Fibroblast of upper back skin (primary cell): ENCODE results near the gene AHDC1.
"Not testable (repeated sequence)": the region's sequence is repeated elsewhere in the genome, so short reads cannot be mapped to it uniquely, and the experiment has no call there.

Experiments
- DNase-seq: peaks from one replicate; pipeline ENCODE4 v3.0.0-alpha.2; 2013

The AHDC1 gene

DNA sequence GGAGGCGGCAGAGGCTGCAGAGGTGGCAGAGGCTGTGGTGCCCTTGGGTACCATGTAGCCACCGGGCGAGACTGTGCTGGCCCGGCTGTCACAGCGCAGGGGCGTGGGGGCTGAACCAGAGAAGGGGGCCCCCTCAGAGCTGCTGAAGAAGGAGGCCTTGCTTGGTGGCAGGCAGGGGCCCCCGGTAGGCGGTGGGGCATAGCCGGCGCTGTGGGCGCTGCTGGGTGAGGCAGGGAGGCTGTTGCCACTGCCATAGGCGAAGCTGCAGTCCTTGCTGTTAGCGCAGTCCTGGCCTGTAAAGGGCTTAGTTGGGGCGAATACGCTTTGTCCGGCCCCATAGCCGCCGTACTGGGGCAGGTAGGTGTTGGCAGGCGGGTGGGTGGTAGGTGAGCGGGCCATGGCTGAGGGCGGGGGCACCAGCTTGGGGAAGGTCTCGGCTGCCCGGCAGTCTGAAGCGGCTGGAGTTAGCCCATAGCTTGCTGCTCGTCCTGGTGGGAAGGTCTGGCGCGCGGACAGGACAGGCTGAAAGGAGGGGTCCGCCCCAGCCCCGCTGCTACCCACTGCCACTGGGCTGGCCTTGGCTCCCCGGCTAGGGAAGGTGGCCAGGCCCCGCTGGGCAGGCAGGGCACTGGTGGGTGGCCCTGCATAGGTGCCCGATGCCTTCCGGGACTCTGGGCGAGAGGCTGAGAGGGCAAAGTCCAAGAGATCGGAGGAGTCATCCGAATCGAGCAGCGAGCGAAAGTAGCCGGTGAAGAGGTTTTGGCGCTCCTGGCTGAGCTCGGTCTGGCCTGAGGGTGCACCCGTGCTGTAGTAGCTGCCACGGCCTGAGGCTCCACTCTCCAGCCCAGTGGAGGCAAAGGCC is 54.9 kb downstream of the AHDC1 start:
- no peak for DNase-seq

GRCh38 chr1:27548136-27548853 is 55.6 kb downstream of the AHDC1 start:
- no peak for DNase-seq

DNA sequence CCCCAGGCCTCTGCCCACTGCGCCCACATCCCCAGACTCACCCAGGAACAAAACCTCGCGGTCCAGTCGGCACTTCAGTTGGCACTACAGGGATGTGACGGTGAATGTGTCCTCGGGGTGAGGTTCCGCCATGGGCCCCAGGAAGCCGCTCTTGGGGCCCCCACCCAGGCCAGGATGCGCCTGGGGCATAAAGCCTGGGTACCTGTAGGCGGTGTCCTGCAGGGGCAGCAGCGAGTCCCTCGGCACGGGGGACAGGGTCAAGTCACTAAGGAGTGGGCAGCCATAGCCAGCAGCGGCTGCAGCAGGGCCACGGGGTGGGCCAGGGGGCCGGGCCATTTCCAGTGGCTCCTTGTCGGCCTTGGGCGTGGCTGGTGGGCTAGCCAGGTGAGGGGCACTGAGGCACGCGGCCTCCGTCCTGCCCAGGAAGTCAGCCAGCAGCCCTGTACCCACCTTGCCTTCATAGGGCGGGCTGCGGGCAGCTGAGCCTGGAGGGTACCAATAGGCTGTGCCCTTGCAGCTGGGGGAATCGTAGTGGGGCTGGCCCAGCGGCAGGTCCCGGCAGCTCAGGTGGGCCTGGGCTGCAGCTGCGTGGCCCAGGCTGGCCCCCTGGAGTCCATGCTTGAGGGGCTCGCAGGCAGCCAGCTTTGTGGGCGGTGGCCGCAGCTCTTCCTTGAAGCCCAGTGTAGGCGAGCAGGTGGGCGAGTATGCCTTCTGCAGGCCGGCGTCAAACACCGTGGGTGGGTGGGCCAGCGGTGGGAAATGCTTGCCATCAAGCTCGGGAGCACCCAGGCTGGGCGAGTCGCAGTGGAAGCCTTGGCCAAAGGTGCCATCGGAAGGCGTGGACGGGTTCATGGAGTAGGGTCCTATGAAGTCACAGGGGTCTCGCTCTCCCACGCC is 56.5 kb downstream of the AHDC1 start:
- no peak for DNase-seq

GRCh38 chr1:27545876-27546275 is 58.1 kb downstream of the AHDC1 start:
- DNase-seq = no peak

- DNase-seq = peak; percentile 59
Observed at GRCh38 chr1:27545271-27545670, 58.7 kb downstream of the AHDC1 start.

DNA sequence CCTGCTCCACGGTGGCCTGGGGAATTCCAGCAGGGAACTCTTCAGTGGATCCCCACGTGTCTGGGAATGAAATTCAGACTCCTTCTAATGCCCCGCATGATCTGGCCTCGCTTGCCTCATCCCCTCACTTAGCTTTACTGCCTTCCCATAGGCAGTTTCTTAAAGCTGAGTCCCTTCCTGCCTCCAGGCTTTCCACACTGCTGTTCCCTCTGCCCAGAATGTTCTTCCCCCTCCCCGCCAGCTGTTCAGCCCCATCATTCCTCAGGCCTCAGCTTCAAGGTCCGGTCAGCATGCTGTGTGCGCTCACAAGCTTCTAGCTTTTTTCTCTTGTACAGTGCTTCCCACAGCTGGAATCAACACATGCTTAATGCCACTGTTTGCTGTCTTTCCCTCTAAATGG is 59.1 kb downstream of the AHDC1 start:
- no peak for DNase-seq

- no peak for DNase-seq
Observed at GRCh38 chr1:27543284-27543683, 60.7 kb downstream of the AHDC1 start.

- no peak for DNase-seq
Observed at GRCh38 chr1:27542463-27543273, 61.3 kb downstream of the AHDC1 start.

DNA sequence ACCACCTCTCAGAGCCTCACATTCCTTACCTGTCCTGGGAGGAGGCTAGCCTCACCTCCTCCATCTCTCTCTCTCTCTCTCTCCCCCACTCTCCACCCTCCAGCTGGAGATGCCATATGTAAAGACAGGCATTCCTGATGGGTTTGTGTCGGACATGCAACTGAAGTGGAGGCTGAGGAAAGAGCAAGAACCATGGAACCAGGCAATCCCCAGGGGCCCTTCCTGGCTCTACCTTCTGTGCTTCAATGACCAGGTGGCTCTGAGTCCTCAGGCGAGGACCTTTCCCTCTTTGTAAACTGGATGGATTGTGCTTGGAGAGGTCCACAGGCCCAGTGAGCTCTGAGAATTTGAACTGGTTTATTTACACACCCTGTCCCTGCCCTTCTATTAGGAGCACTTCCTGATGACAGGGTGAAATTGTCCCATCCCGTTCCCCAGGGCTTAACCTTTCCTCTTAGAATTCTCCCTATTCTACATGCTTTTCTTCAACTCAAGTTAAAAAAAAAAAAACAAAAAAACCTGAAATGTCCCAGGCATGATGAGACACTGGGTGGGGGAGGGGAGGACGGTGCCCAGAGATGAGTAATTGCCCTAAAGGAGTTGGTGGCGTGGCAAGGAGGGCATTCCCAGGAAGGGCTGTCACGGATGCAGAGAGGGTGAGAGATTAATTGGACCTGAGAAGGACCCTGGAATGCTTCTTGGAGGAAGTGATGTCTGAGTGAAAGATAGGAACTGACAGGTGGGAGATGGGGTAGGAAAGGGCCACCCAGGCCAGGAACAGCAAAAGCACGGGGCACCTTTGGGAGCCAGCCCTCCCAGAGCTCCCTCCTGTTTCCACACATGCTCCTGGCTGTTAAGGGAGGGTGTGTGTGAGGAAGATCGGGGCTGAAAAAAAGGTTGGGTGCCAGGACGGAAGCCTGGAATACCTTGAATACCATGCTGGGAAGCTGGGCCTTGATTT is 63.8 kb downstream of the AHDC1 start:
- peak; percentile 63 for DNase-seq

DNA sequence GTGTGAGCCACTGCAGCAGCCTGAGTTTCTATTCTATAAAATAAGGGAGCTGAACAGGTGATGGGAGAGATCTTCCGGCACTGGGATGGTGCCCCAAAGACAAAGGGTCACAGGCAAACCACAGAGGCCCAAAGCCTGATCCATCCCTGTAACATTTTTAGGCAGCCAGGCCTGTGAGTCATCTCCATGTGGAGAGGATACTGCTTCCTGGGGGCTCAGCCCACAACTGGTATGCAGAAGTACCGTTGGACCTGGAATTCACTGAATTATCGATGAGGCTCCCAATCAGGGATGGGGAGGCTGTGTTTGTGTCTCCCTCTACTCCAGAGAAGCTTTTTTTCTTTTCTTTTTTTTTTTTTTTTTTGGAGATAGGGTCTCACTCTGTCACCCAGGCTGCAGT is 65.2 kb downstream of the AHDC1 start:
- peak; percentile 85 for DNase-seq

DNA sequence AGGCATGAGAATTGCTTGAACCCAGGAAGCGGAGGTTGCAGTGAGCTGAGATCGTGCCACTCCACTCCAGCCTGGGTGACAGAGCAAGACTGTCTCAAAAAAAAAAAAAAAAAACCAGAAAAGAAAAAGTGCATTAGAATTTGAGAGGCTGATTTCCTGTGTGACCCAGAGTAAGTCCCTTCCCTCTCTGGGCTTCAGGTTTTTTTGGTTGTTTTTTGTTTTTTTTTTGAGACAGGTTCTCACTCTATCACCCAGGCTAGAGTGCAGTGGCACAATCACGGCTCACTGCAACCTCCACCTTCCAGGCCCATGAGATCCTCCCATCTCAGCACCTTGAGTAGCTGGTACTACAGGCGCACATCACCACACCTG is 65.7 kb downstream of the AHDC1 start:
- DNase-seq = not testable (repeated sequence)

GRCh38 chr1:27536767-27537166 is 67.2 kb downstream of the AHDC1 start:
- peak; percentile 88 for DNase-seq

- DNase-seq = no peak
Observed at GRCh38 chr1:27536010-27536757, 67.8 kb downstream of the AHDC1 start.

GRCh38 chr1:27535386-27535785 is 68.6 kb downstream of the AHDC1 start:
- DNase-seq = no peak

DNA sequence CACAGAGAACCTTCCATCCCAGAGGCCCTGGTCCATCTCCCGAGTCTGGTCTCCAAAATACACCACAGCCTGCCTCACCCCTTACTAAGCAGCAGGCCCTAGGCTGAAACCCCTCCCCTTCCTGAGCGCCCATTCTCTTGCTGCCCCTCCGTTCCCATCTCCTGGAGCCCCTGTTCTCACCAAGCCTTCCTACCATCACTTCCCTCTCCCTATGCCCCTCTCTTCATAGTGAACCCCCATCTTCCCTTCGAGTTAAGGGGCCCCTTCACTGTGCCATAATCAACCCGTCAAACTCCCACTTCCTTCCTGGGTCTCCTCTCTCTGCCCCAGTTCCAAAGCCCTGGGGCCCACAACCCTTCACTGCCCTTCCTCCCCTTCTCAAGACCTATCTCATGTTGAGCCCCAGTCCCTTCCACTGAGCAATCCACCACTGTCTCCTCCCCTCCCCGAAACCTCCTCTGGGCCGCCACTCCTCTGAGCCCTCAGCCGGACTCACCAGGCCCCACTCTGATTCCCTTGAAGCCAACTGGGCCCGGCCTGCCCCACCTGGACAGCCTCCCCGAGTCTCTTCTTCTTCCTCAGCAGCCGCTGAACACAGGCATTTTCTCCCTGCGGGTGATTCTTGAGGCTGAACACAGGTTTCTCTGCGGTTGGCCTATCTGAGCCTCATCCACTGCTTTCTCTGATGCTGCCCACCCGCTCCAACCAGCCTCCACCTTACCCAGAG is 71.8 kb downstream of the AHDC1 start:
- no peak for DNase-seq

- DNase-seq = no peak
Observed at GRCh38 chr1:27530192-27530591, 73.8 kb downstream of the AHDC1 start.

- DNase-seq = no peak
Observed at GRCh38 chr1:27529704-27530018, 74.3 kb downstream of the AHDC1 start.

- DNase-seq = peak; percentile 71
Observed at GRCh38 chr1:27528818-27529703, 74.9 kb downstream of the AHDC1 start.
